ENCODE measurements around the gene MACROH2A1.

The MACROH2A1 gene

GRCh38 chr5:135330798-135331096 lies 68.3 kb downstream of the MACROH2A1 start:
- no peak for ATAC-seq

GRCh38 chr5:135329913-135330797 lies 68.9 kb downstream of the MACROH2A1 start:
- ATAC-seq (no peak), DNase-seq (no peak)

More at GRCh38 chr5:135330798-135331096, 68.3 kb downstream of the MACROH2A1 start:
- DNase-seq: no peak

- no peak for ATAC-seq
- no peak for DNase-seq
Observed at GRCh38 chr5:135329066-135329912, 69.7 kb downstream of the MACROH2A1 start.

- DNase-seq (no peak), ATAC-seq (no peak)
Observed at GRCh38 chr5:135328128-135328687, 70.8 kb downstream of the MACROH2A1 start.

- no peak for ATAC-seq
- no peak for DNase-seq
Observed at GRCh38 chr5:135327429-135328127, 71.5 kb downstream of the MACROH2A1 start.

GRCh38 chr5:135326296-135327254 lies 72.5 kb downstream of the MACROH2A1 start:
- ATAC-seq (no peak), DNase-seq (no peak)

- DNase-seq: no peak
- ATAC-seq: no peak
Observed at GRCh38 chr5:135324897-135325650, 74.0 kb downstream of the MACROH2A1 start.

GRCh38 chr5:135324160-135324559 lies 74.9 kb downstream of the MACROH2A1 start:
- ATAC-seq: no peak
- no peak for DNase-seq

GRCh38 chr5:135323701-135324132 lies 75.3 kb downstream of the MACROH2A1 start:
- ATAC-seq (no peak), DNase-seq (no peak)

GRCh38 chr5:135323227-135323626 lies 75.8 kb downstream of the MACROH2A1 start:
- DNase-seq (no peak), ATAC-seq (no peak)

GRCh38 chr5:135322744-135323143 lies 76.3 kb downstream of the MACROH2A1 start:
- DNase-seq: no peak
- no peak for ATAC-seq

- ATAC-seq (no peak), DNase-seq (no peak)
Observed at GRCh38 chr5:135322271-135322670, 76.8 kb downstream of the MACROH2A1 start.

- ATAC-seq (no peak), DNase-seq (no peak)
Observed at GRCh38 chr5:135320718-135321484, 78.1 kb downstream of the MACROH2A1 start.

- no peak for DNase-seq
- ATAC-seq: no peak
Observed at GRCh38 chr5:135319928-135320606, 79.0 kb downstream of the MACROH2A1 start.

- no peak for DNase-seq
- no peak for ATAC-seq
Observed at GRCh38 chr5:135319458-135319857, 79.6 kb downstream of the MACROH2A1 start.

- DNase-seq (no peak), ATAC-seq (no peak)
Observed at GRCh38 chr5:135318924-135319323, 80.1 kb downstream of the MACROH2A1 start.

GRCh38 chr5:135318037-135318436 lies 81.0 kb downstream of the MACROH2A1 start:
- no peak for DNase-seq
- ATAC-seq: no peak

GRCh38 chr5:135317286-135317685 lies 81.7 kb downstream of the MACROH2A1 start:
- no peak for ATAC-seq
- DNase-seq: no peak

- no peak for ATAC-seq
- DNase-seq: no peak
Observed at GRCh38 chr5:135315386-135315785, 83.6 kb downstream of the MACROH2A1 start.
